HepG2 (cell line): Measurements from ENCODE around the gene SPINK4. TPM values are rescaled to one million over a fixed set of nuclear protein-coding genes. Genes with fewer than 3 reads are reported as not detected.

Source experiments
- ATAC-seq: fragments of 200-7000 bp; cut with Tn5 transposase; 3 replicates; pipeline ENCODE4 v1.9.1; 2020; ENCODE audit warnings: mild to moderate bottlenecking, moderate library complexity
- BruUV-seq: library from RNA; stranded (reverse); fragments of 400-500 nt; replicated peaks from 2 replicates; lab custom pipeline; 2021; lab: Mats Ljungman, UMichigan
- CTCF ChIA-PET: fragments of 300-600 bp; formaldehyde crosslinking; extraction: SDS; loops from one replicate; lab custom pipeline; 2021; ENCODE audit warnings: low total read pairs, inconsistent platforms, low intra/inter-chr PET ratio; lab: Yijun Ruan, JAX
- POLR2A ChIA-PET: fragments of 350-600 bp; sonication (Branson Sonifier 250); formaldehyde crosslinking; loops from one replicate; lab custom pipeline; 2020; ENCODE audit warnings: antibody characterized with exemption, inconsistent platforms; lab: Yijun Ruan, JAX
- DNase-seq: peaks from one replicate; pipeline ENCODE4 v3.0.0-alpha.2; 2015; ENCODE audit warnings: low spot score
- FAIRE-seq: peaks from 3 replicates; lab custom pipeline; 2011; peaks lifted over from hg19 to GRCh38; lab: Jason Lieb, UNC
- H2AFZ ChIP-seq: one replicate; pipeline ENCODE4 v1.6.1; 2011; ENCODE audit warnings: low read length, inconsistent platforms
- H3K27ac ChIP-seq: fragments of 300-600 bp; 3 replicates; pipeline ENCODE4 v1.8.0; 2011; ENCODE audit warnings: mixed run types, mild to moderate bottlenecking, mixed read lengths, low read length, inconsistent platforms; ENCODE audit not compliant: insufficient read depth; ENCODE audit errors: extremely low read length
- H3K27me3 ChIP-seq, 2 experiments: fragments of 200-600 bp in 1 of 2; 2 replicates in 1 of 2; 3 replicates in 1 of 2; pipeline versions ENCODE4 v1.6.0 to v1.8.0; 2011; ENCODE audit warnings: low read length in 2 of 2, mild to moderate bottlenecking in 2 of 2, moderate library complexity in 2 of 2, inconsistent platforms in 1 of 2; ENCODE audit not compliant: insufficient read depth in 2 of 2, control insufficient read depth in 1 of 2
- H3K36me3 ChIP-seq, 2 experiments: fragments of 200-600 bp in 1 of 2; replicated peaks in 1 of 2; 2 replicates in 1 of 2; 3 replicates in 1 of 2; pipeline versions ENCODE4 v1.5.1 to v1.8.0; 2011; ENCODE audit warnings: low read length in 2 of 2, inconsistent platforms in 1 of 2; ENCODE audit not compliant: insufficient read depth in 2 of 2, control insufficient read depth in 1 of 2
- H3K4me1 ChIP-seq: 2 replicates; pipeline ENCODE4 v1.5.1; 2012; ENCODE audit warnings: low read length, inconsistent platforms; ENCODE audit not compliant: insufficient read depth
- H3K4me2 ChIP-seq: 2 replicates; pipeline ENCODE4 v1.6.0; 2011; ENCODE audit warnings: low read depth, low read length, inconsistent platforms
- H3K4me3 ChIP-seq, 3 experiments: fragments of 200-600 bp in 1 of 3; sonication (generic), shearing (Covaris generic) in 1 of 3; replicated peaks in 1 of 3; 2 replicates each; pipeline ENCODE4 v1.5.1; 2011 to 2016; ENCODE audit warnings: low read length in 3 of 3, inconsistent platforms in 2 of 3, low read depth in 2 of 3, mild to moderate bottlenecking in 2 of 3, control low read depth in 1 of 3, mixed read lengths in 1 of 3; ENCODE audit not compliant: insufficient read depth in 1 of 3
- H3K79me2 ChIP-seq: one replicate; pipeline ENCODE4 v1.6.1; 2011; ENCODE audit warnings: low read length, inconsistent platforms; ENCODE audit not compliant: insufficient read depth
- H3K9ac ChIP-seq: 2 replicates; pipeline ENCODE4 v1.6.0; 2011; ENCODE audit warnings: mild to moderate bottlenecking, low read depth, low read length, inconsistent platforms; ENCODE audit not compliant: insufficient read depth
- H3K9me3 ChIP-seq: 2 replicates; pipeline ENCODE4 v1.5.1; 2012; ENCODE audit warnings: mild to moderate bottlenecking, low read length
- H4K20me1 ChIP-seq: 2 replicates; pipeline ENCODE4 v1.6.0; 2011; ENCODE audit warnings: inconsistent platforms, mild to moderate bottlenecking, low read length, moderate library complexity; ENCODE audit not compliant: insufficient read depth
- ELF3 ChIP-seq: IDR thresholded peaks from 2 replicates; pipeline ENCODE4 v1.6.1; 2016; ENCODE audit warnings: missing genetic modification reagents, missing compliant biosample characterization
- FOXA1 ChIP-seq, 2 experiments: fragments of 450-650 bp in 1 of 2; sonication (generic) in 1 of 2; formaldehyde crosslinking in 1 of 2; IDR thresholded peaks; 2 replicates each; pipeline versions ENCODE4 v1.4.0 to v1.6.1; 2016 to 2020; ENCODE audit warnings: missing genetic modification reagents in 1 of 2
- FOXP1 ChIP-seq, 2 experiments: fragments of 450-650 bp in 1 of 2; IDR thresholded peaks; 2 replicates each; pipeline ENCODE4 v1.6.1; 2017 to 2018; ENCODE audit warnings: antibody characterized with exemption in 1 of 2
- JUN ChIP-seq: sonication (generic); formaldehyde crosslinking; IDR thresholded peaks from 2 replicates; pipeline ENCODE4 v1.4.0; 2020; ENCODE audit warnings: mild to moderate bottlenecking, missing genetic modification reagents
- MED1 ChIP-seq: sonication (generic); formaldehyde crosslinking; IDR thresholded peaks from 2 replicates; pipeline ENCODE4 v1.4.0; 2020; ENCODE audit warnings: missing genetic modification reagents
- NFIC ChIP-seq: IDR thresholded peaks from 2 replicates; pipeline ENCODE4 v1.6.1; 2012; ENCODE audit warnings: mild to moderate bottlenecking, low read length, inconsistent platforms
- NONO ChIP-seq, 2 experiments: fragments of 450-650 bp in 1 of 2; sonication (generic) in 1 of 2; formaldehyde crosslinking in 1 of 2; IDR thresholded peaks in 1 of 2; conservative IDR thresholded peaks in 1 of 2; 2 replicates each; pipeline versions ENCODE4 v1.6.1 to v1.8.0; 2017 to 2022; ENCODE audit warnings: mild to moderate bottlenecking in 1 of 2, missing genetic modification reagents in 1 of 2, moderate library complexity in 1 of 2
- RAD51 ChIP-seq: fragments of 450-650 bp; IDR thresholded peaks from 2 replicates; pipeline ENCODE4 v1.6.1; 2016; ENCODE audit warnings: borderline replicate concordance
- RORA ChIP-seq: sonication (generic); formaldehyde crosslinking; IDR thresholded peaks from 2 replicates; pipeline ENCODE4 v1.5.0; 2020; ENCODE audit warnings: mild to moderate bottlenecking, missing genetic modification reagents, moderate library complexity
- SIN3B ChIP-seq: fragments of 150-350 bp; IDR thresholded peaks from 2 replicates; pipeline ENCODE4 v1.6.1; 2014; ENCODE audit warnings: low read length
- SNAI1 ChIP-seq: sonication (generic); formaldehyde crosslinking; IDR thresholded peaks from 2 replicates; pipeline ENCODE4 v1.5.0; 2020; ENCODE audit warnings: mild to moderate bottlenecking, missing genetic modification reagents, borderline replicate concordance
- SNRNP70 ChIP-seq: fragments of 200-400 bp; formaldehyde crosslinking; IDR thresholded peaks from 2 replicates; pipeline ENCODE4 v1.6.1; 2017; ENCODE audit warnings: mild to moderate bottlenecking, low read depth, low read length, moderate library complexity
- SRSF4 ChIP-seq: fragments of 200-400 bp; formaldehyde crosslinking; IDR thresholded peaks from one replicate; pipeline ENCODE4 v1.6.1; 2018; ENCODE audit warnings: mild to moderate bottlenecking, low read depth, low read length, moderate library complexity; ENCODE audit not compliant: poor library complexity, severe bottlenecking
- STAG1 ChIP-seq: sonication (generic); formaldehyde crosslinking; IDR thresholded peaks from 2 replicates; pipeline ENCODE4 v1.4.0; 2020; ENCODE audit warnings: missing genetic modification reagents
- TCF7 ChIP-seq: sonication (generic); IDR thresholded peaks from 2 replicates; pipeline ENCODE4 v1.6.1; 2016; ENCODE audit warnings: antibody characterized with exemption, low read depth
- TMF1 ChIP-seq: sonication (generic); formaldehyde crosslinking; IDR thresholded peaks from 2 replicates; pipeline ENCODE4 v1.8.1; 2022; ENCODE audit warnings: low read depth, missing genetic modification reagents
- ZFP36L2 ChIP-seq: sonication (generic); formaldehyde crosslinking; IDR thresholded peaks from 2 replicates; pipeline ENCODE4 v1.4.0; 2020; ENCODE audit warnings: missing genetic modification reagents
- ZMYM3 ChIP-seq: sonication (generic); formaldehyde crosslinking; IDR thresholded peaks from 2 replicates; pipeline ENCODE4 v1.5.1; 2020; ENCODE audit warnings: mild to moderate bottlenecking, missing genetic modification reagents
- ZNF138 ChIP-seq: sonication (generic); formaldehyde crosslinking; IDR thresholded peaks from 2 replicates; pipeline ENCODE4 v1.5.0; 2020; ENCODE audit warnings: mild to moderate bottlenecking, low read depth, missing genetic modification reagents
- ZNF7 ChIP-seq: IDR thresholded peaks from 2 replicates; pipeline ENCODE4 v1.6.1; 2016; ENCODE audit warnings: missing biosample characterization, missing genetic modification reagents
- ZNF777 ChIP-seq: sonication (generic); formaldehyde crosslinking; IDR thresholded peaks from 2 replicates; pipeline ENCODE4 v1.4.0; 2020; ENCODE audit warnings: missing genetic modification reagents
- ZNF782 ChIP-seq: sonication (generic); formaldehyde crosslinking; IDR thresholded peaks from 2 replicates; pipeline ENCODE4 v1.4.0; 2020; ENCODE audit warnings: missing genetic modification reagents, mild to moderate bottlenecking, borderline replicate concordance
- WGBS: methylation state at CpG from one replicate; pipeline ENCODE4 v1.1.6; 2017; ENCODE audit warnings: low lambda C conversion rate; 5-methylcytosine and 5-hydroxymethylcytosine counted together
- in situ Hi-C: cut with HindIII; loops from 2 replicates; pipeline ENCODE4 v1.10.0; 2017; ENCODE audit warnings: low pct_unique_long_range_greater_than_20kb; ENCODE audit not compliant: extremely low pct_ligation_motif_present
- intact Hi-C: fragments of 100-400 bp; cut with micrococcal nuclease; formaldehyde crosslinking; loops from one replicate; pipeline ENCODE4 v1.10.0; 2022; ENCODE audit not compliant: unreplicated experiment
- polyA plus RNA-seq, 8 experiments: library from polyadenylated mRNA; depleted of rRNA in 3 of 8; stranded (reverse) in 7 of 8; unstranded in 1 of 8; fragments of >200 nt; fragmentation: Illumina TruSeq in 4 of 8; extraction: Trizol in 4 of 8; gene quantifications; 2 replicates each; pipeline versions ENCODE4 v1.2.1 to v1.2.3, GENCODE V29; 2011 to 2016; ENCODE audit warnings: low read depth in 4 of 8, missing spikeins in 1 of 8, mixed read lengths in 1 of 8; ENCODE audit not compliant: insufficient read depth in 1 of 8
- total RNA-seq, 5 experiments: library from RNA; depleted of rRNA; stranded (reverse); fragments of >200 nt; fragmentation: Illumina TruSeq; extraction: Trizol; gene quantifications; 2 replicates each; pipeline ENCODE4 v1.2.3, GENCODE V29; 2016; ENCODE audit warnings: low read depth in 1 of 5
- TF ChIP-seq, protein P1 (sequence below): sonication (generic); formaldehyde crosslinking; IDR thresholded peaks from 2 replicates; pipeline ENCODE4 v1.5.0; 2020; ENCODE audit warnings: mild to moderate bottlenecking, missing genetic modification reagents, moderate library complexity
- TF ChIP-seq, protein P2 (sequence below): sonication (generic); formaldehyde crosslinking; IDR thresholded peaks from 2 replicates; pipeline ENCODE4 v1.5.0; 2020; ENCODE audit warnings: missing genetic modification reagents

Gene SPINK4
- total and polyA plus RNA-seq, 2 of the 13 experiments (the other 11 are each of a cell fraction or from before 2014, with no cell fraction given) = 0.53 to 3.4 TPM

DNA sequence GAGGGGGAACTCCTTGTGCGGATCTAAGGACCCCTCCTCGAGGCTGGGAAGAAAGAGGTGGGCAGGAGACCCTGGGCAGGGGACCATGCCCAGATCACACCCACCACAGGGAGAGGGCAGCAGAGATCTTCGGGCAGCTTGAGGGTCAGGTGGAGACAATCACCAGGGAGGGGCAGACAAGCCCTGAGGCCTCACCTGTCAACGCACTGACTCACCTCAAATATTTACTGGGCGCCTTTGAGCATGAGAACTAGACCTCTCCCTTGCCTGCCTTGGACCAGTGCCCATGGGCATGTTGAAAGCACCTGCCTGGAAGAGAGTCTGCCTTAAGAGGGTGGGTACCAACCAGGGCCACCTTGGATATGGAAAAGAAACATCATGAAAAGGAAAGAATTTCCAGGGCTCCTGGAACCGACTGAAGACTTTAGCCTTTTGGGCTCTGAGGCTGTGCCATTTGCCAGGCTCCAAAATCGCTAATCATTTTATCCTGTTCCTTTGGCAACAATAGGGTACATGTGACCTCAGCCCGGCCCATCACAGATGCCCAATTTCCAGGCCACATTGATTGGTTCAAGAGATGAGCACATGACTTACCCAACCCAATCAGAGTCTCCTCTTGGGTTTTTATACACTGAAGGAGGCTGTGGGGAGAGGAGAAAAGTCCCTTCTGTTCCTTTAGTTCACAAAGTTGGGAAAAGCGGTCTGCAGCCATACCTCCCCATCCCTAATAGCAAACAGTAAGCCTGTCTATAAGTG is 10.4 kb upstream of the SPINK4 start:
- ATAC-seq = peak; percentile 75
- Histone ChIP-seq H3K27ac (no peak overlapping the region), H3K4me3 (no peak overlapping the region), H4K20me1 (no peaks in the 10 kb centered on the region), H3K79me2 (no peaks in the 10 kb centered on the region), H2AFZ (no peak overlapping the region), H3K4me1 (peaks cover 47% of the 10 kb centered on the region), H3K9ac (no peak overlapping the region), H3K27me3 (peaks cover 0 to 4% of the 10 kb centered on the region in 2 experiments; a peak in 3 of 5 replicates), H3K36me3 (no peaks in the 10 kb centered on the region), H3K4me2 (peak overlapping the region; percentile 33), H3K9me3 (no peaks in the 10 kb centered on the region)
- ChIA-PET POLR2A (no interaction called here), CTCF (interaction anchor here (1.2 kb wide), 1 partner anchor 35 kb away, joined by 4 read pairs; the partner anchor contains the start of genes BAG1 and CHMP5)
- peak; percentile 78 for DNase-seq
- WGBS = 16% methylated on average over 9 of the region's 9 CpGs
- in situ Hi-C loops = loop anchor here (5.0 kb wide), 1 partner anchor 147 kb away; no protein-coding TSS in a partner anchor
- peak; percentile 49 for FAIRE-seq
- intact Hi-C loops = loop anchor here (5.0 kb wide), 1 partner anchor 33 kb away; the partner anchor contains the start of gene BAG1
- no TSS peak for BruUV-seq
- TF ChIP-seq FOXP1 (IDR thresholded peaks at IDR 0.05) (no peak), FOXP1 (CRISPR knock-in tag; IDR thresholded peaks at IDR 0.05) (peak; percentile 27; the same call in 1 of the 2 replicates), ZNF777 (CRISPR knock-in tag) (no peak), SRSF4 (no peak), NFIC (no peak), SNAI1 (CRISPR knock-in tag) (no peak), SIN3B (no peak), ZNF782 (CRISPR knock-in tag) (no peak), RORA (no peak), ZMYM3 (CRISPR knock-in tag) (no peak), RAD51 (no peak), MED1 (CRISPR knock-in tag) (no peak), JUN (CRISPR knock-in tag) (no peak), NONO (IDR thresholded peaks at IDR 0.05) (no peak), NONO (CRISPR knock-in tag; conservative IDR thresholded peaks at IDR 0.05) (no peak), ZNF138 (no peak), STAG1 (peak; percentile 78), ELF3 (CRISPR knock-in tag) (no peak), FOXA1 (IDR thresholded peaks at IDR 0.05) (no peak), FOXA1 (CRISPR knock-in tag; IDR thresholded peaks at IDR 0.05) (peak; percentile 17; the same call in 1 of the 2 replicates), SNRNP70 (no peak), TCF7 (no peak), TMF1 (no peak), ZFP36L2 (CRISPR knock-in tag) (no peak), ZNF7 (CRISPR knock-in tag) (no peak)
- TF ChIP-seq, protein P1, sequence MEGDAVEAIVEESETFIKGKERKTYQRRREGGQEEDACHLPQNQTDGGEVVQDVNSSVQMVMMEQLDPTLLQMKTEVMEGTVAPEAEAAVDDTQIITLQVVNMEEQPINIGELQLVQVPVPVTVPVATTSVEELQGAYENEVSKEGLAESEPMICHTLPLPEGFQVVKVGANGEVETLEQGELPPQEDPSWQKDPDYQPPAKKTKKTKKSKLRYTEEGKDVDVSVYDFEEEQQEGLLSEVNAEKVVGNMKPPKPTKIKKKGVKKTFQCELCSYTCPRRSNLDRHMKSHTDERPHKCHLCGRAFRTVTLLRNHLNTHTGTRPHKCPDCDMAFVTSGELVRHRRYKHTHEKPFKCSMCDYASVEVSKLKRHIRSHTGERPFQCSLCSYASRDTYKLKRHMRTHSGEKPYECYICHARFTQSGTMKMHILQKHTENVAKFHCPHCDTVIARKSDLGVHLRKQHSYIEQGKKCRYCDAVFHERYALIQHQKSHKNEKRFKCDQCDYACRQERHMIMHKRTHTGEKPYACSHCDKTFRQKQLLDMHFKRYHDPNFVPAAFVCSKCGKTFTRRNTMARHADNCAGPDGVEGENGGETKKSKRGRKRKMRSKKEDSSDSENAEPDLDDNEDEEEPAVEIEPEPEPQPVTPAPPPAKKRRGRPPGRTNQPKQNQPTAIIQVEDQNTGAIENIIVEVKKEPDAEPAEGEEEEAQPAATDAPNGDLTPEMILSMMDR (CRISPR knock-in tag) = peak; percentile 85
- TF ChIP-seq, protein P2, sequence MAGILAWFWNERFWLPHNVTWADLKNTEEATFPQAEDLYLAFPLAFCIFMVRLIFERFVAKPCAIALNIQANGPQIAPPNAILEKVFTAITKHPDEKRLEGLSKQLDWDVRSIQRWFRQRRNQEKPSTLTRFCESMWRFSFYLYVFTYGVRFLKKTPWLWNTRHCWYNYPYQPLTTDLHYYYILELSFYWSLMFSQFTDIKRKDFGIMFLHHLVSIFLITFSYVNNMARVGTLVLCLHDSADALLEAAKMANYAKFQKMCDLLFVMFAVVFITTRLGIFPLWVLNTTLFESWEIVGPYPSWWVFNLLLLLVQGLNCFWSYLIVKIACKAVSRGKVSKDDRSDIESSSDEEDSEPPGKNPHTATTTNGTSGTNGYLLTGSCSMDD (CRISPR knock-in tag) = no peak
